Testis (tissue), 2 donors: ENCODE data around the gene MAML2.

Experiments
- CTCF ChIP-seq, 3 experiments: fragments of 450-650 bp in 2 of 3; fragments of 200-600 bp in 1 of 3; sonication (generic) in 1 of 3; IDR thresholded peaks; one replicate each; pipeline ENCODE4 v1.5.1; 2016 to 2019; ENCODE audit warnings: antibody characterized with exemption in 3 of 3, mild to moderate bottlenecking in 2 of 3, moderate library complexity in 1 of 3
- POLR2A ChIP-seq: fragments of 450-650 bp; IDR thresholded peaks from one replicate; pipeline ENCODE4 v1.6.1; 2017; ENCODE audit warnings: antibody characterized with exemption, mild to moderate bottlenecking, moderate library complexity

- TF ChIP-seq CTCF (IDR thresholded peaks at IDR 0.05) (no peak), POLR2A (no peak)
These were observed 254.1 kb downstream of the MAML2 start for GRCh38 chr11:96088914-96089313.
